HG03139 (cell line): ENCODE measurements around the gene TNIK.
"Not testable (repeated sequence)": the region's sequence is repeated elsewhere in the genome, so short reads cannot be mapped to it uniquely, and the experiment has no call there.

Source experiments
- ATAC-seq: cut with Tn5 transposase; IDR thresholded peaks from one replicate; pipeline ENCODE4 v1.9.1; 2021; ENCODE audit not compliant: unreplicated experiment

TNIK gene

DNA sequence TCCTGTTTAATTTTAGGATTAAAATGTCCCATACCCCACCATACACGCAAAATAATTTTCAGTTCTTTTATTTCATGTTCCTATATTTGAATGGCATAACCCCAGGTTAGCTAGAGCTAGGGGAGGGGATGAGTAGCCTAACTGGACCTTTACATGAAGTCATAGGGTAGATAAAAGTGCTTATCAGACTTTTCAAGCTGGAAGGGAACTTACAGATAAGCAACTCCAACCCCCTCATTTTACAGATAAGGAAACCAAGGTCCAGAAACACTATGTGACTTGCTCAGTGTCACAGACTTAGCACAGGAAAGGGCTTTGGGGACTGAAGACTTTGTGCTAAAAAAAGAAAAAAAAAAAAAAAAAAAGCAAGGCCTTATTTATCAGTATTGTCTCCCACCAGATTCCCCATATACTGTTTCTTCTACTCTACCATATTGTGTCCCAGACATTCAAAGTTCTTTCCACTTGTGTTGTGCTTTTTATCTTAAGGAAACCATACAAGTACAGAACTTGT, 10.6 kb upstream of the TNIK start:
- no peak for ATAC-seq

GRCh38 chr3:171469376-171469775, 9.2 kb upstream of the TNIK start:
- ATAC-seq, result no peak

DNA sequence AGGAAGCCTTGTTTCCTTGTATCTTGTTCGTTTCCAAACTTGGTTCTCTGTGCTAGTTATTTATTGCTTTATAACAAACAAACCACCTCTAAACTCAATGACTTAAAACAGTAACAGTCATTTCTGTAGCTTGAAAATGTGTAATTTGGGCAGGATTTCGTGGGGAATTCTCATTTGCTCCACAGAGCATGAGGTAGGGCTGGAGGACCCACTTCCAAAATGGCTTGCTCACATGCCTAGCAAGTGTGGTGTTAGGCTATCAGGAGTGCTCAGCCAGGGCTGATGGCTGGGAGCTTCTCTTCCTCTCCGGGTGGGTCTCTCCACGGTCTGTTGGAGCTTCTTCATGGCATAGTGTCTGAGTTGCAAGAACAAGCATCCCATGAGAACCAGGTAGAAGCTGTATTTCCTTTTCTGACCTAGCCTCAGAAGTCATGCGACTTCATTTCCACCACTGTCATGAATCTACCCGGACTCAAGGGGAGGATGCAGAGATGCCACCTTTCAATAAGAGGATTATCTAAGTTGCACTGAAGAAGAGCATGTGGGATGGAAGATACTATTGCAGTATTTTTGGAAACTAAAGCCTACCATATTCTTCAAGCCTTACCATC, 8.2 kb upstream of the TNIK start:
- ATAC-seq, result no peak

DNA sequence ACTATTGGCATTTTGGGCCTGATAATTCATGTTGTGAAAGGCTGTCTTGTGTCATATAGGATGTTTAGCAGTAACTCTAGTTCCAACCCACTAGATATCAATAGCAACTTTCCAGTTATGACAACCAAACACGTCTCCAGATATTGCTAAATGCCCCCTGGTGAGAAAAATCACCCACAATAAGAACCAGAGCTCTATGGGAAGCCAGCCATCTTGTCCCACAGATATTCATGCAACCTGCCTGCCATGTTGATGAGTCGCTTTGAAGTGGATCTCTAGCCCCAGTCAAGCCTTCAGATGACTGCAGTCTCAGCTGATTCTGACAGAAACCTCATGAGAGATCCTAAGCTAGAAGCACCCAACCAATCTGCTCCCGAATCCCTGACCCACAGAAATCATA, 5.6 kb upstream of the TNIK start:
- ATAC-seq, result no peak

GRCh38 chr3:171464462-171464861, 4.3 kb upstream of the TNIK start:
- no peak for ATAC-seq

GRCh38 chr3:171462224-171462623, 2.0 kb upstream of the TNIK start:
- ATAC-seq, result no peak

GRCh38 chr3:171461525-171461917, 1.3 kb upstream of the TNIK start:
- no peak for ATAC-seq

DNA sequence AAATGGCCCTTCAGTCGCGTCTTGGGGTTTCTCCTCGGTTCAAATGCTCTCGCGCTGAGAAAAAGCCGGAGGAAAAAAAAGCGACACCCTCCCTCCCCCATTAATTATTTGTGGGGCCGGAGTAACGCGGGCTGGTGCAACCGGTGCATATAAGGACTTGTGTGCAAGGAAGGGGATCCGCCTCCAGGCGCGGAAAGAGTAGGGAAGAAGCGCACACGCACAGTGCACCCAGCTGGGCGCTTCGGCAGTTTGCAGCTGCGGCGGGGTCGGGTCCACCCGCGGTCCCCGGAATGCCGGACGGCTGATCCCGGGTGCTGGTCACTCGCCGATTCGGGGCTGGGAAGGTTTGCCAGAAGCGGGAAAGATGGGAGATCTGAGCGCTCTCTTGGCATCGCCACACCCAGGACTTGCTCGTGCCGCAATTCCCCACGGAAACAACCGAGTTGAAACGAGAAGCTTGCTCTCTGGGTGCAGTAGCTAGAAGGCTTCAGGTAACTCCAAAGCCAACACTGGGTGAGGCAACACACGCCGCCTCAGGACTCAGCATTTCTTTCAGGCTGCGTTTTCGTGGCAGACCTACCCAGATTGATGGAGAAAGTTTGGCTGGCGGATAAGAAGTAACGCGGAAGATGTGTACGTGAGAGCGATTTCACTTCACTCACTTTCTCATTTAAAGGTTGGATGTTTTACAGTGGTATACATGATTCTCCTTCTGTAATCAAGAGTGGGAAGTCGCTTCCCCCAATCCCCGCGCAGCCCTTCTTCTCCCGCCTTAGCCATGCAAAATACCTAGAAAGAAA, 720 bp upstream of the TNIK start:
- ATAC-seq, result peak; percentile 34

- no peak for ATAC-seq
Observed at GRCh38 chr3:171459137-171459941, 866 bp downstream of the TNIK start.

DNA sequence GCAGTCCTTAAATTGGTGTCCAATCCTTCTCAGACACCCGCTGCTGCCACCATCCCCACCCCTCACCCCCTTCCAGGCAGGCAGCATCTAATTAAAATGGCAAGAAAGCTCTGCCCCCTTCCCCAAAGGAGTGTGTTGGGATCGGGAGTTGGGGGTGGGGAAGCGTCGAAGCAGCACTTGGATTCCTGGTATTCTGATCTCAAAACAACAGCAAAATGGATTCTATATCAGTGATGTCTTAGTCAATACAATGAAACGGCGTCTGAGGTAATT, 1.4 kb downstream of the TNIK start:
- ATAC-seq, result no peak

DNA sequence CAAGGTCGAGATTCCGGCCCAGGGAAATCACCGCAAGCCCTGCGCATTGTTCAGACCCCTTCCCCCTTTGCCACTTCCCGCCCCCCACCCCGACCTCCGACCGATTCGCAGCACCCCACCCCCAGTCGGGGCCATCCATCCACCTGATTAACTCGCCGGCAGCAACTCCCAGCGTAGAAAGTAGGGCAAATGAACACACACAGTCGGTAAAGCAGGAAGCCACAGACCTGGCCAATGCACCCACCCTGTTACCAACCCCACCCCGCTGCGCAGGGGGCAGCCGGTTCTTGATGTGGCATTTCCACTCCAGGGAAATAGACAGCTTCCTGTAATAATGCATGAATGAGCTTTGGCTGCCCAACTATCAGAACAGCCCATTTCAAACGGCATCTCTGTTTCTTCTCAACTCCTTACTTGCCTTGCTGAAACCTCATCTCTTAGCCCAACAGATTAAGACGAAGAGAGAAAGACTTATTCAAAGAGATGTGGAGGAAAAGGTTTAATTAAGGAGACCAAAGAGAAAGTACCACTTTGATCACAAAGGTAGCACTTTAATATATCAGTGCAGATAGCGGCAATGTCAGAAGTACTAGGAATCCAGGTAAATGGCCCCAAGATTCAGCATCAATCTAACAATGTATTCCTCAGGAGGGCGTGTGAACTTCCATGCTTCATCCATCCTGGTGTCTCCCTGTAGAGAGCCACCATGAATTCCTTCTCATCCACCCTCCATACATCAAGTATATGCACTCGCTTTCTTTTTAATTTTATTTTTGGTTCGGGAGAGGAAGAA, 1.9 kb downstream of the TNIK start:
- ATAC-seq, result no peak

GRCh38 chr3:171457607-171458061, 2.6 kb downstream of the TNIK start:
- ATAC-seq, result no peak

DNA sequence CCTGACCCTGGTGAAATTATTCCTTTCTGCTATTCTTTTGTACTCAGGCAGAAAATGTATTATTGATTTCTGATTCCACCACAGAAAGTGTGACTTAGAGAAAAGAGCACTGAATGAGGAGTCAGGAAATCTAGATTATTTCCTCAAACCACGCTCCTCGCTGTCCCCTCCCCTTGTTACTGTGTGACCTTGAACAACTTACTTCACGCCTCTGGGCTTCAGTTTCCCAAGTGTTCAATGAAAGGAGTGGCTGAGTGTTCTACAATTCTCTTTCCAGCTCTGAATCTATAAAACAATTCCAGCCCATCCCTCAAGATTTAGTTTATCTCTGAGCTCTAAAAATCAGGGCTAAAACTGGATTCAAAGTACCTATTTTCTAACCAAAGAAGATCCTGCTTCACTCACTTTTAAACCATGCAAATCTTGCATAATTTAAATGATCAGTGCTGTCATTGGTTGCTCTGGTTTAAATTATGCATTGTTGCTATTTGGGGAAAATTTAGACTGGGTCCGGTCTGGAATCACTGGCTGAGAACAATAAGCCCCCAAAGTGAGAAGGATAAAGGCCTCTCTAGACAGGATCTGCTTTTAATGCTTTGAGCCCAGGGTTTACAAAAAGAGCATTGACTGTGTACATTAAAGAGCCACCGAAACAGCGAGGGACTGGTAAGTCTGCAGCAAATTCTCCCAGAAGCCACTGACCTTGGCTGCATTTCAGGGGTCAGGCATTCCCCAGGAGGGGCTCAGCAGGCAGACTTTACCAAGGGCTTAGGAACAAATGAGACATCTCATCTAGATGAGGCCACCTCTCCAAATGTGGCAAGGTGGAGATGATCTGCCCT, 3.2 kb downstream of the TNIK start:
- ATAC-seq, result no peak

GRCh38 chr3:171455603-171456550, 4.3 kb downstream of the TNIK start:
- no peak for ATAC-seq

DNA sequence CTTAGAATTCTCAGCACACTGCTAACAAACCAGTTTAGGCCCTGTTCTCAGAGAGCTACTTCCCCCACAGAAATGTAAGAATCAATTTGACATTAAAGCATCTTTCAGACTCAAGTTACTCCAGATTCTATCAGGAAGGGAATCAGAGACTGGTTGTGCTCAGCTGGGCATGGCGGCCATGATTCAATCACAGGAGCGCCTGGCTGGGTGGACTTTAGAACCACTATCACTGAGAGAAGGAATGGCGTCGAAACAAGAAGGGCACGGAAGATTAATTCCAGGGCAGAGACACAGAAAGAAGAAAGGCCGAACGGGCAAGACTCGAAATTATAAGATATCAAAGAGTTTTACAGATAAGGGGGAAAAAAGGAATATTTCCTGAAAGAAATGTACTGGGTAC, 6.2 kb downstream of the TNIK start:
- ATAC-seq, result no peak

DNA sequence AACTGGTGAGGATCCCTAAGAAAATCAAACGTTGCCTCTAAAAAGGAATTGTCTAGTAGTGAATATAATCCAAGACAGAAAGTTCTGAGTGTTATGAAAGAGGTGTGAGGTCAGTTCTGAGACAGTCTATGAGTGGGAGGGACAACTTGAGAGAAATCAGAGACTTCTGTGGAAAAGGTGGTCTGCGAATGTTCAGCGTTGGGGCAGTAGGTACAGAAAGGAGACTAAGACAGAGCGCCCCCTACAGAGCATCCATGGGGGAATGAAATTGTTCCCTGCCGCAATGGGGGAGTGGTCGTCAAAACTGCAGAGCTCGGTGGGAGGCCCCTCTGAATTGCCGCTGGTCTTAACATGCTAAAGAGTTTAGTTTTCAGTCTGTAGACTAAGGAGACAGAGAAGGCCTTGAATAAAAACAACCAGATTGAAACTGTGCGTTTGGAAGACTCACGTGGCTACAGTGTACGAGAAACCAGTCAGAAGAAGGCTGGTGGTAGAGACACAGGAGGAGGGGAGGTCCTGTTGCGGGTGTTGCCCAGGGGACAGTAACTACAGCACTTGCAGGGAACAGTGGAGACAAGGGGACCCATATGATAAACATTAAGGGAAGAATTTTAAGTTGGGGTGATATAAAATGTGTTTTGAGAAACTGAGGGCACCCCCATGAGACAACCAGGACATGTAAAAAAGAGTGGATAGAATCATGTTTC, 6.9 kb downstream of the TNIK start:
- no peak for ATAC-seq

DNA sequence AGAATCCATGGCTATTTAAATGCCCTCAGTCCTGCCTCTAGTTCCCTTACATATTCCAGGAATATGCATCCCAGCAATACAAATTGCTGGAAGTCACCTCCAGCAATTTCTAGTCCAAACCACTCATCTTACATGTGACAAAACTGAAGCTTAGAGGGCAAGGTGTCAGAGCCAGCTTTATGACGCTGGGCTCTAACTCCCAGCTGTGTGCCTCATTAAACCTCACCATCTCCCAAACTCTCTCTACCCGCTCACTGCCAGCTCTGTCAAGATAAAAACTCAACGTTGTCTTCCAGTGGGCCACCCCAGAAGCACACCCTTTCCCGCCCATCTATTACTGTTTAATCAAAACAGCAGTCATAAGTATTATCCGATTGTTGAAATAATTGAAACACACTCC, 7.9 kb downstream of the TNIK start:
- ATAC-seq, result no peak

- ATAC-seq, result no peak
Observed at GRCh38 chr3:171451915-171452314, 8.3 kb downstream of the TNIK start.

DNA sequence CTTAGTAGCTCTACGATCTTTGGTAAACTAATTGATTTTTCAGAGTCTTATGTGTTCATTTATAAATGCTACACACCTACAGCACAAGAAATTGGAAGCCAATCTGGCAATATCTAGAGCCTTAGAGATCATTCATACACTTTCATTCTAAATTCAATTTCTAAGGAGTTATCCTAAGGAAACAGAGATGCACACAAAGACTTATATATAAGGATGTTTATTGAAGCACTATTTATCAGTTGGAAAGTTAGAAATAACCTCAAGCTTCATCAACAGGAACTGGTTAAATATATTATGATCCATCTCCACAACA, 12.7 kb downstream of the TNIK start:
- not testable (repeated sequence) for ATAC-seq
